Measurements from ENCODE around the gene AMPH. TPM values are rescaled to one million over a fixed set of nuclear protein-coding genes. Genes with fewer than 3 reads are reported as not detected.
A peak's percentile ranks its signal among the peaks of the same experiment; 100 is the strongest.

Gene AMPH
- total and polyA plus RNA-seq, 8 donors, result 0.22 to 6.8 (median 1.3) TPM

- intact Hi-C loops (cut with DNase I), result no loop called here
- Histone ChIP-seq H3K27ac (no peak overlapping the region), H3K9me3 (no peaks in the 10 kb centered on the region), H3K36me3 (no peaks in the 10 kb centered on the region), H3K4me1 (no peaks in the 10 kb centered on the region), H3K4me3 (no peak overlapping the region), H3K27me3 (no peaks in the 10 kb centered on the region)
- FAIRE-seq (no peak), ATAC-seq (no peak), DNase-seq (no peak)
- 69 to 79% methylated on average over 6 of the region's 6 CpGs for WGBS, 2 donors
- no peak for TF ChIP-seq CTCF (IDR thresholded peaks at IDR 0.05)
Observed at GRCh38 chr7:38476764-38477163, 154.4 kb downstream of the AMPH start.

GRCh38 chr7:38465956-38466355, 165.2 kb downstream of the AMPH start:
- H3K4me3 ChIP-seq, result no peak overlapping the region
- H3K27ac ChIP-seq, result no peak overlapping the region
- no peak for FAIRE-seq
- intact Hi-C loops (cut with DNase I), result no loop called here
- no peak for DNase-seq
- H3K9me3 ChIP-seq, result no peaks in the 10 kb centered on the region
- TF ChIP-seq CTCF (IDR thresholded peaks at IDR 0.05), result no peak
- no peaks in the 10 kb centered on the region for H3K4me1 ChIP-seq
- ATAC-seq, result no peak
- H3K36me3 ChIP-seq, result no peaks in the 10 kb centered on the region
- 61 to 76% methylated on average over 6 of the region's 6 CpGs for WGBS, 2 donors
- no peaks in the 10 kb centered on the region for H3K27me3 ChIP-seq

- peak in 4 of 6 donors; percentile 11 to 56 (median 34) for DNase-seq
- WGBS, 2 donors, result 26 to 39% methylated on average over 8 of the region's 8 CpGs
Observed at GRCh38 chr7:38463277-38464225, 167.6 kb downstream of the AMPH start.

GRCh38 chr7:38462819-38463218, 168.4 kb downstream of the AMPH start:
- ATAC-seq, result no peak
- no peaks in the 10 kb centered on the region for H3K9me3 ChIP-seq
- no peak for TF ChIP-seq CTCF (IDR thresholded peaks at IDR 0.05)
- H3K4me1 ChIP-seq, result no peaks in the 10 kb centered on the region
- 75 to 91% methylated on average over 11 of the region's 11 CpGs for WGBS, 2 donors
- no peak for DNase-seq
- no peak overlapping the region for H3K4me3 ChIP-seq
- no peak overlapping the region for H3K27ac ChIP-seq
- H3K36me3 ChIP-seq, result no peaks in the 10 kb centered on the region
- H3K27me3 ChIP-seq, result no peaks in the 10 kb centered on the region
- FAIRE-seq, result no peak
- intact Hi-C loops (cut with DNase I), result no loop called here

More at GRCh38 chr7:38463277-38464225, 167.6 kb downstream of the AMPH start:
- no peaks in the 10 kb centered on the region for H3K36me3 ChIP-seq
- H3K27ac ChIP-seq, result no peak overlapping the region
- no peaks in the 10 kb centered on the region for H3K4me1 ChIP-seq
- no peak for FAIRE-seq
- TF ChIP-seq CTCF (IDR thresholded peaks at IDR 0.05), result no peak
- no peaks in the 10 kb centered on the region for H3K9me3 ChIP-seq
- no peak for ATAC-seq
- intact Hi-C loops (cut with DNase I), result no loop called here
- no peak overlapping the region for H3K4me3 ChIP-seq
- no peaks in the 10 kb centered on the region for H3K27me3 ChIP-seq

GRCh38 chr7:38461887-38462286, 169.3 kb downstream of the AMPH start:
- no peak overlapping the region for H3K27ac ChIP-seq
- H3K4me3 ChIP-seq, result no peak overlapping the region
- no peaks in the 10 kb centered on the region for H3K4me1 ChIP-seq
- TF ChIP-seq CTCF (IDR thresholded peaks at IDR 0.05), result no peak
- DNase-seq (no peak), ATAC-seq (no peak), FAIRE-seq (no peak)
- H3K27me3 ChIP-seq, result no peaks in the 10 kb centered on the region
- intact Hi-C loops (cut with DNase I), result no loop called here
- no peaks in the 10 kb centered on the region for H3K36me3 ChIP-seq
- no peaks in the 10 kb centered on the region for H3K9me3 ChIP-seq
- WGBS, 2 donors, result 71 to 84% methylated on average over 7 of the region's 7 CpGs
